HUDEP-2 (cell line): Measurements from ENCODE around the gene GYS1.

Experiments used
- DNase-seq, 76 experiments: peaks; one replicate each; lab custom pipeline; 2025; ENCODE audit not compliant: unreplicated experiment in 76 of 76; lab: John Stamatoyannopoulos, UW

Gene GYS1

GRCh38 chr19:48991011-48991609 is 2.0 kb downstream of the GYS1 start:
- DNase-seq: no peak

DNA sequence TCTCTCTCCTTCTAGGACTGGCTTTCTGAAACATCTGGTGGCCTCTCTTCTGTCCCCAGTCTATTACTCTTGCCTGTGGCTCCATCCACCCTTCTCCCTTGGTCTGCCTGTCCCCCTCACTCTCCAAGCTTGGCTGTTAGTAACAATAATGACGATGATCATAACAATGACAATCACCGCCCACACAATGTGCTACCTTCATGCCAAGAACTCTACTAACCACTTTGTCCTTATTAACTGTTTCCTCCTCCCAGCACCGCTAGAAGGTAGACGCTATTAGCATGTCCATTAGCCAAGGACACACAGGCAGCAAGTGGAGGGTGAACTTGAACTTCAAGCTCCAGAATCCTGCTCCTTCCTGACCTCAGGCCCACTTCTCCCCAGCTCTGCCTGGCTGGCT is 2.7 kb downstream of the GYS1 start:
- no peak for DNase-seq

GRCh38 chr19:48989701-48990291 is 3.3 kb downstream of the GYS1 start:
- DNase-seq: no peak

DNA sequence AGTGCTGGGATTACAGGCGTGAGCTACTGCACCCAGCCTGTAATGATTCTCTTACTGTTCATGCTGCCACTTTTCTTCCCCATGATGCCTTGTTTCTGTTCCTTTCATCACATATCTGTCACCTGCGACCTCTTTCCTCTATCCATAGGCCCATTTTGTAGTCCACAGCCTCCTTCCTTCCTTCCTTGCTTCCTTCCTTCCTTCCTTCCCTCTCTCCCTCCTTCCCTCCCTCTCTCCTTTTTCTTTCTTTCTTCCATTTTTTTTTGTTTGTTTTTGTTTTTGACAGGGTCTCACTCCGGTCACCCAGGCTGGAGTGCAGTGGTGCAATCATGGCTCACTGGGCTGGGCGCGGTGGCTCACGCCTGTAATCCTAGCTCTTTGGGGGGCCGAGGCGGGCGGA is 4.2 kb downstream of the GYS1 start:
- no peak for DNase-seq

GRCh38 chr19:48988286-48988685 is 4.8 kb downstream of the GYS1 start:
- no peak for DNase-seq

- no peak for DNase-seq
Observed at GRCh38 chr19:48987323-48987722, 5.8 kb downstream of the GYS1 start.

DNA sequence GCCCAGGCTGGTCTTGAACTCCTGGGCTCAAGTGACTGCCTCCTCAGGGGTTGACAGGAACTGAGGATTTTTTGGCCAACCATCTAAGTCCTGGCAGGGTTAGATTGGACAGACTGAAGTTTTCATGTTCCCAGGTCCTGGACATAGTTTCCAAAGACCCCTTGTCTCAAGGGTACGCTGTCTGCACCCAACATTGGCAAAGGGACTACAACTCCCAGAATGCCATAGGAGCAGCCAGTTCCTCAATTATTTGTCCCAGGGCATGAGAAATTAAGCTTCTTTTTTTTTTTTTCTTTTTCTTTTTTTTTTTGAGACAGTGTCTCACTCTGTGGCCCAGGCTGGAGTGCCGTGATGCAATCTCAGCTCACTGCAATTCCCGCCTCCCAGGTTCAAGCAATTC is 6.9 kb downstream of the GYS1 start:
- DNase-seq: no peak

GRCh38 chr19:48985711-48986110 is 7.4 kb downstream of the GYS1 start:
- no peak for DNase-seq

GRCh38 chr19:48982280-48982679 is 10.8 kb downstream of the GYS1 start:
- DNase-seq: no peak

GRCh38 chr19:48977061-48977460 is 16.0 kb downstream of the GYS1 start:
- DNase-seq: no peak

- DNase-seq: peak in 20 of 76 experiments; percentile 15 to 52 (median 32)
Observed at GRCh38 chr19:48975947-48976847, 16.9 kb downstream of the GYS1 start.

- DNase-seq: peak in 66 of 76 experiments; percentile 30 to 93 (median 74)
Observed at GRCh38 chr19:48970923-48971395, 22.1 kb downstream of the GYS1 start.

DNA sequence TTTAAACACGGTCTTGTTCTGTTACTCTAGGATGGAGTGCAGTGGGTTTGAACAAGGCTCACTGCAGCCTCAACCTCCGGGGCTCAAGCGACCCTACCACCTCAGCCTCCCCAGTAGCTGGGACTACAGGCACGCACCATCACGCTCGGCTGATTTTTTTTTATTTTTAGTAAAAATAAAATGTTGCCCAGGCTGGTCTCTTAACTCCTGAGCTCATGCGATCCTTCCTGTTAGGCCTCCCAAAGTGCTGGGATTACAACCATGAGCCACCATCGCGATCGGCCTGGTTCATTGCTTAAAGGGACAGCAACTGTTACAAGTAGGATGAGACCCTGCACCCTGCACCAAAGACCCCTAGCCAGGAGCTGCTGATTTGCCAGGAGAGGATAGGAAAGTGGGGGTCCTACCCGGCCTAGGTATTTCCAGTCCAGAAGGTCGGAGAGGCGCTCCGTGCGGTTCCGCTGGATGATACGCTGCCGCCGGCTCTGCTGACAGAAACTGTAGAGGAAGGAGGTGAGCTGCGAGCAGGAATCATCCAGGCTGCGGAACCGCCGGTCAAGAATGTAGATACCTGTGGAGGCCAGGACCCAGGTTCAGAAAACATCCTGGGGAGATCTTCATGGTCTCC is 22.9 kb downstream of the GYS1 start:
- no peak for DNase-seq

DNA sequence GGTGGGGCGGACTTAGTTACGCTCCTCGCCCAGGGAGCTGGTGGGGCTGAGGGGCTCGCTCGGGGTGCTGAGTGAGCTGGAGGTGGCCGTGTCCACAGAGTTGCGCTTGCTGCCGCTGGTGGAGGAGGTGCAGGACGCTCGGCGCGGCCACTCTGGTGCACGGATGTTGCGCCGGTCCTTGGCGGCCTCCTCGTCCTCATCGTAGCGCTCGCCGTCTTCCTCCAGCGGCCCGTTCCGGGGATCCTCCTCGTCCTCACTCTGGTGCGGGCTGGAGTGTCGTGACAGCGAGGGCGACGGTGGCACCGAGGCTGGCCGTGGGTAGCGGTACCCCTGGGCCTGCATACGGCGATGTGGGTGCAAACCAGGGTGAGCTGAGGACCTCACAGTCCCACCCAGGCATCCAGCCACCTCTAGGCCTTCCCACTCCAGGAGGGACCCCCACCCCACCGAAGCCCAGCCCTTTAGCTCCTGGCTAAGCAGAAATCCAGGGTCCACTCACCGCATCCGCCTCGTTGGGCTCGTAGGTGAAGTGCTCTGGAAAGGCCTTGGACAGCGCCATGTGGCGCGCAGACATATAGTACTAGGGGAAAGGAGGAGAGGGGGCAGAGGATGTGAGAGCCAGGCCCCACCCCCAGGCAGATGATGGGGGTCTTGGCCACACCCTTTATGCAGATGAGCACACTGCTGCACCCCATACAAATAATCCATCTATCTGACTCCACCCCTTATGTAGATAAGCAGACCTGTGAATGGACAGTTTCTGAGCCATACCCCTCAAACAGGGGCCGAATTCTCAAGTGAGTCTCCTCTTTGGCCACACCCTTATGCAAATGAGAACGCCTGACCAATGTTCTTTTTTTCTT is 23.6 kb downstream of the GYS1 start:
- DNase-seq: peak in 35 of 76 experiments; percentile 6 to 73 (median 42)

DNA sequence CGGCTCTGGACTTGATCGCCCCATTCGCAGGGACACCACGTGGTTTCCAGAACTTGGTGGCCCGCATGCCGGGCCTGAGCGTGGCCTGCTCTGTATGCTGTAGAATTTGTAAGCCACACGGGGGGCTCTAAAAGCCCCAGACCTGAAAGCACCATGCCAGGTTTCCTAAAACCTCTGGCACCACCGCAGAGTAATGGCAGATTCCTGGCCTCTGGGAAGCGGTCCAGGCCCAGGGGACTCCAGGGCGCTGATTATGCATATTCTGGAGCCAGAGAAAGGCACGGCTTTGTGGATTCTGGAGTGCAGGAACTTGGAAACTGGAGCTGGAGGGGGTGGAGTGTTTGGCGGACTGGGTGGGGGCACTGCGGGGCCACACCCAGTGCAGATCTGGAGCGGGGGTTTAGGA is 24.3 kb downstream of the GYS1 start:
- DNase-seq: no peak

DNA sequence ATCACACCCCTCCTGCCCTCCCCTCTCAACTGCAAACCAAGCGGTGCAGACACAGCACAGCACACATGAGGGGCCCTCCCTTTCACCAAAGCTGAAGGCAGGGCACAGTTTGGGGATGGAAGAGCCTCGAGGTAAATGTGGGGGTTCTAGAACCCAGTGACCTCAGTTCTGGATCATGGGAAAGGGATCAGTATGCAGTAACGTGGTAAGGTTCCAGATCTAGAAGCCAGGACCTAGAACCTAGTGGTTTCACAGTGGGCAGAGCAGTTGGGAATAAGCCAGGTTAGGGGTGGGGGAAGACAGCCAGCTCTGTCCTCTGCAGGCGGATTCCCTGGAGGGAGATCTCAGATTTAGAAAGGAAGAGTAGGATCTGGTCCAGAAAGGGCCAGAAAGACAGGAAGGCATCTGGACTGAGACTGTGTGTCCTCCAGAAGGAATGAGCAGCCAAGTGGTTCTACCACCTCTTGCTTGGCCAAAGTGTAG is 24.9 kb downstream of the GYS1 start:
- peak in 4 of 76 experiments; percentile 21 to 75 (median 42) for DNase-seq

DNA sequence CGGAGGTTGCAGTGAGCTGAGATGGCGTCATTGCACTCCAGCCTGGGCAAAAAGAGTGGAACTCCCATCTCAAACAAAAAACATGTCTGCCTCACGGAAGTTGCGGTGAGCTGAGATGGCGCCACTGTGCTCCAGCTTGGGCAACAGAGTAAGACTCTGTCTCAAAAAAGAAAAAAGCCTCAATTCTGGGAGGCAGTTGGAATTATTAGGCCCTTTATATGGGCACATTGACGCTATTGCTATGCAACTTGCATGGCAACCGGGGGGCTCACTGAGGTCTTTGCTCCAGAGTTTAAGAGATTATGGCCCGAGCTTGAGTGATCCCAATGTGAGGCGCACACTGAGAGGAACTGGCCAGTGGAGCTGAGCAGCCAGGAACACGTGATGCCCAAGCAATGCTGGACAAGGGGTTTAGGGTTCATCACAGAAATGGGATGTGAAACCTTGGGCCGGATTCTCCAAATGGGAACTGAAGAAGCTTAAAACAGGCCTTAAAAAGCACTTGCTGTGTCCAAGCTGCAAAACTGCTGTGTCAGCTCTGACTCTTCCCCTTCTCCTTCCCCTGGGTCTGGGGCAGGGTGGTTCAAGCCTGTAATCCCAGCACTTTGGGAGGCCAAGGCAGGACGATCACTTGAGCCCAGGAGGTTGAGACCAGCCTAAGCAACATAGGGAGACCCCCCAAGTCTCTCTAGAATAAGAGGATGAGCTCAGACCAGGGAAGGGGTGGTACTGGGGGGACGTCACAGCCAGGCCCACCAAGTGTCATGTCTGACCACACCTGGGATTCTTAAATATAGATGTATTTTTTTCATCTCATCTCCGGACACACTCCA is 25.5 kb downstream of the GYS1 start:
- DNase-seq: peak in 28 of 76 experiments; percentile 22 to 82 (median 49)

GRCh38 chr19:48966541-48967345 is 26.4 kb downstream of the GYS1 start:
- peak in 53 of 76 experiments; percentile 19 to 73 (median 47) for DNase-seq
